GM23338 (cell line): ENCODE measurements around the gene TENM4.

Source experiments
- CREB1 ChIP-seq: fragments of 250-450 bp; sonication (Bioruptor Pico); IDR thresholded peaks from 2 replicates; pipeline ENCODE4 v1.5.0; 2020; ENCODE audit warnings: low read depth, mild to moderate bottlenecking, moderate library complexity
- CTCF ChIP-seq, 2 experiments: fragments of 200-600 bp in 1 of 2; sonication (generic) in 1 of 2; conservative IDR thresholded peaks; 2 replicates each; pipeline versions ENCODE4 v1.5.1 to v1.6.1; 2016 to 2017; ENCODE audit warnings: antibody characterized with exemption in 2 of 2, low read depth in 2 of 2, mild to moderate bottlenecking in 2 of 2, moderate library complexity in 1 of 2
- EZH2 ChIP-seq: fragments of 200-600 bp; sonication (generic); IDR thresholded peaks from one replicate; pipeline ENCODE4 v1.8.0; 2017; ENCODE audit warnings: antibody characterized with exemption, mild to moderate bottlenecking, low read depth; ENCODE audit not compliant: unreplicated experiment
- POLR2AphosphoS5 ChIP-seq: IDR thresholded peaks from 2 replicates; pipeline ENCODE4 v1.6.1; 2016; ENCODE audit warnings: antibody characterized with exemption, low read depth
- REST ChIP-seq: IDR thresholded peaks from one replicate; pipeline ENCODE4 v1.6.1; 2018; ENCODE audit warnings: antibody characterized with exemption; ENCODE audit not compliant: unreplicated experiment

GRCh38 chr11:79059141-79059540, 381.7 kb downstream of the TENM4 start:
- TF ChIP-seq CREB1 (CRISPR knock-in tag): no peak
- no peak for TF ChIP-seq CTCF (conservative IDR thresholded peaks at IDR 0.05; ENCODE audit: low read depth in 2 of 2)
- TF ChIP-seq POLR2AphosphoS5: no peak
- no peak for TF ChIP-seq EZH2
- no peak for TF ChIP-seq REST
